NB4 (cell line): Measurements from ENCODE around the gene SLCO2A1.

Source experiments
- CTCF ChIP-seq: IDR thresholded peaks from one replicate; pipeline ENCODE4 v1.5.1; 2012; ENCODE audit warnings: low read depth, low read length
- POLR2A ChIP-seq: IDR thresholded peaks from 2 replicates; pipeline ENCODE4 v1.6.1; 2011; ENCODE audit warnings: mild to moderate bottlenecking; ENCODE audit not compliant: insufficient read length; ENCODE audit errors: extremely low read depth

DNA sequence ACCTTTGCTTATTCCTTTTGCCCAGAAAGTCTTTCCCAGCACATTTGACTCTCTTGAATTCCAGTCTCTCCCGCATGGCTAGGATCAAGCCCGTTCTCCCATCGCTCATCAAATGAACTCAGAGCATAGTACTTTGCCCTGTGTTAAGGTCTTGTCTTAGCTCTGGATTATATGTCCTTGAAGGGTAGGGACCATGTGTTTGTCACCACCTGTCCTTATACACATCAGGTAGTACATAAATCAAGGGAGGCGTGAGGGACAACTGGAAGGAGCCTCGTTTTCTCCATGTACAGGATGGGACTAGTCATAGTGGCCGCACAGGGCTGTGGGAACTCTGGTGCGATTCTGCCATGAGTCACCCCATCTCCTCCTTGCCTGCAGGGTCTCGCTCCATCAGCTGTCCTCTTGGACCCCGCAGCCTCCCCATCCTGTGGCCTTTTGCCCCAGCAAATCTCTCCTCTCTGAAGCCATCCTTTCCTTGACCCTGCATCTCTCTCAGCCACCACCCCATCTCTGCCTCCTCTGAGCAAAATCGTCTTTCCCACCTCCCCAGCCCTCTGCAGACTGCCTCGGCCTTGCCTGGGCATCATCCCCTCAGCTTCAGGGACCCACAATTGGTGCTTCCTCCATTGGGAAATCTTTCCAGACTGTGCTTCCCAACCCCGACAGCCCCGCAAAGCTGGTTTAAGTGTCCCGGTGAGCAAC is 100.7 kb downstream of the SLCO2A1 start:
- TF ChIP-seq CTCF (no peak), POLR2A (no peak)
